Measurements from ENCODE around the gene HOMER3. TPM values are rescaled to one million over a fixed set of nuclear protein-coding genes. Genes with fewer than 3 reads are reported as not detected.

Gene HOMER3
- total and polyA plus RNA-seq, 9 of the 15 experiments (the other 6 are each of a cell fraction or from before 2014, with no cell fraction given), result 1.3 to 5.1 (median 3.7) TPM; not detected in 2

DNA sequence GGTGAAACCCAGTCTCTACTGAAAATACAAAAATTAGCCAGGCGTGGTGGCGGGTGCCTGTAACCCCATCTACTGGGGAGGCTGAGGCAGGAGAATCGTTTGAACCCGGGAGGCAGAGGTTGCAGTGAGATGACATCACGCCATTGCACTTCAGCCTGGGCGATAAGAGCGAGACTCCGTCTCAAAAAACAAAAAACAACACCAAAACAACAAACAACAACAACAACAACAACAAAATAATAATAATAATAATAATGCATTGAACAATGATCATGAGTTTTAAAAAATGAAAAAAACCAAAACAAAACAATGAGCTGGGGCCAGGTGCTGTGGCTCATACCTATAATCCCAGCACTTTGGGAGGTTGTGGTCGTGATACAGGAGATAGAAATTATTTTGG is 23.1 kb upstream of the HOMER3 start (continued):
- TF ChIP-seq CHD7 (IDR thresholded peaks at IDR 0.05; ENCODE audit: low read depth, low read length) (no peak), MED1 (CRISPR knock-in tag; IDR thresholded peaks at IDR 0.05; ENCODE audit: borderline replicate concordance) (no peak), ZNF232 (CRISPR knock-in tag; IDR thresholded peaks at IDR 0.05) (no peak), KDM5B (IDR thresholded peaks at IDR 0.05; ENCODE audit: insufficient replicate concordance, low read depth, low read length) (no peak)
